Mammary epithelial cell (primary cell): Measurements from ENCODE around the gene SEMA3B.

Source experiments
- EZH2 ChIP-seq: IDR thresholded peaks from 2 replicates; pipeline ENCODE4 v1.6.1; 2012; ENCODE audit warnings: low read length, inconsistent platforms, borderline replicate concordance
- TF ChIP-seq, protein P1 (sequence below), 2 donors: IDR thresholded peaks in 1 of 2; conservative IDR thresholded peaks in 1 of 2; 2 replicates each; pipeline ENCODE4 v1.5.1; 2011 to 2012; ENCODE audit warnings: inconsistent platforms in 2 of 2, low read length in 2 of 2, mild to moderate bottlenecking in 2 of 2, control low read depth in 1 of 2, low read depth in 1 of 2; ENCODE audit not compliant: insufficient read depth in 1 of 2; ENCODE audit errors: extremely low read depth in 1 of 2

DNA sequence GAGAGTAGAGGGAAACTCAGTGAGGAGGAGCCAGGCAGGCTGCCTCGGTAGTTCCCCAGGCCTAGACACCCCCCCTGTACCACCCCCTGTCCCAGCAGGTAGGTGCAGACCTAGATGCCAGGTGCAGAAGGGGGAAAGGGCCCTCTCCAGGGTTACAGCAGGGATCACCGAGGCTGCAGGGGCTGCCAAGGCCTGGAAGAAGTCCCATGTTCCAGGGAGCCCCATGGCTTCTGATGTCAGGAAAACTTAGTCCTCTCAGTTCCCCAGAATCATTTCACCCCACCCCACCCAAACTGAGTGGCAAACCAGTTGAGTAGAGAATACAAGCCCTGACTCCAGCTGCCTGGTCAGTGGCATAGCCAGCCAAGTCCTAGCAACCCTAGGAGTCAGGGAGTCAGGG lies 7.4 kb upstream of the SEMA3B start:
- TF ChIP-seq, protein P1, sequence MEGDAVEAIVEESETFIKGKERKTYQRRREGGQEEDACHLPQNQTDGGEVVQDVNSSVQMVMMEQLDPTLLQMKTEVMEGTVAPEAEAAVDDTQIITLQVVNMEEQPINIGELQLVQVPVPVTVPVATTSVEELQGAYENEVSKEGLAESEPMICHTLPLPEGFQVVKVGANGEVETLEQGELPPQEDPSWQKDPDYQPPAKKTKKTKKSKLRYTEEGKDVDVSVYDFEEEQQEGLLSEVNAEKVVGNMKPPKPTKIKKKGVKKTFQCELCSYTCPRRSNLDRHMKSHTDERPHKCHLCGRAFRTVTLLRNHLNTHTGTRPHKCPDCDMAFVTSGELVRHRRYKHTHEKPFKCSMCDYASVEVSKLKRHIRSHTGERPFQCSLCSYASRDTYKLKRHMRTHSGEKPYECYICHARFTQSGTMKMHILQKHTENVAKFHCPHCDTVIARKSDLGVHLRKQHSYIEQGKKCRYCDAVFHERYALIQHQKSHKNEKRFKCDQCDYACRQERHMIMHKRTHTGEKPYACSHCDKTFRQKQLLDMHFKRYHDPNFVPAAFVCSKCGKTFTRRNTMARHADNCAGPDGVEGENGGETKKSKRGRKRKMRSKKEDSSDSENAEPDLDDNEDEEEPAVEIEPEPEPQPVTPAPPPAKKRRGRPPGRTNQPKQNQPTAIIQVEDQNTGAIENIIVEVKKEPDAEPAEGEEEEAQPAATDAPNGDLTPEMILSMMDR (conservative IDR thresholded peaks at IDR 0.05 in 1 of 2, IDR thresholded peaks at IDR 0.05 in 1 of 2; ENCODE audit: extremely low read depth in 1 of 2, insufficient read depth in 1 of 2, low read depth in 1 of 2, low read length in 2 of 2), result no peak
- no peak for TF ChIP-seq EZH2
